ENCODE results near the gene EPYC. TPM values are rescaled to one million over a fixed set of nuclear protein-coding genes. Genes with fewer than 3 reads are reported as not detected.

Gene EPYC
- total RNA-seq, 1 donor, result not detected

DNA sequence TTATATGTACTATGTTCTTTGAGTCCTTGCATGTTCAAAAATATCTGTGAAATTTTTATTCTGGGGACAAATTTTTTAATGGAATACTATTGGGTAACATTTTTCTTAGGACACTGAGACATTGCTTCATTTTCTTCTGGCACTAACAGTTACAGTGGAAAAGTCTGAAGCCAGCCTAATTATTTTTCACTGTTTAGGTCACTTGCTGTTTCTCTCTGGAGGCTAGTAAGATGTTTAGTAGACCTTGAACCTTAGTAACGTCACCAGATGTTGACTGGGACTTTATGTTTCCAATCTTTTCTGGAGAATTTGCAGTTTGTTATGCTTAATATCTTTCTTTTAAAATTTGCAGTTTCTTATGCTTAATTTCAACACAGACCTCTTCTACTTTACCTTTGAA lies 12.3 kb upstream of the EPYC start:
- peak; percentile 78 for DNase-seq (ENCODE audit: low read depth)
- H3K4me3 ChIP-seq (ENCODE audit: low read depth, low read length), result no peak overlapping the region
- TF ChIP-seq, protein P1, sequence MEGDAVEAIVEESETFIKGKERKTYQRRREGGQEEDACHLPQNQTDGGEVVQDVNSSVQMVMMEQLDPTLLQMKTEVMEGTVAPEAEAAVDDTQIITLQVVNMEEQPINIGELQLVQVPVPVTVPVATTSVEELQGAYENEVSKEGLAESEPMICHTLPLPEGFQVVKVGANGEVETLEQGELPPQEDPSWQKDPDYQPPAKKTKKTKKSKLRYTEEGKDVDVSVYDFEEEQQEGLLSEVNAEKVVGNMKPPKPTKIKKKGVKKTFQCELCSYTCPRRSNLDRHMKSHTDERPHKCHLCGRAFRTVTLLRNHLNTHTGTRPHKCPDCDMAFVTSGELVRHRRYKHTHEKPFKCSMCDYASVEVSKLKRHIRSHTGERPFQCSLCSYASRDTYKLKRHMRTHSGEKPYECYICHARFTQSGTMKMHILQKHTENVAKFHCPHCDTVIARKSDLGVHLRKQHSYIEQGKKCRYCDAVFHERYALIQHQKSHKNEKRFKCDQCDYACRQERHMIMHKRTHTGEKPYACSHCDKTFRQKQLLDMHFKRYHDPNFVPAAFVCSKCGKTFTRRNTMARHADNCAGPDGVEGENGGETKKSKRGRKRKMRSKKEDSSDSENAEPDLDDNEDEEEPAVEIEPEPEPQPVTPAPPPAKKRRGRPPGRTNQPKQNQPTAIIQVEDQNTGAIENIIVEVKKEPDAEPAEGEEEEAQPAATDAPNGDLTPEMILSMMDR (IDR thresholded peaks at IDR 0.05; ENCODE audit: insufficient read depth, low read depth, low read length), result no peak

DNA sequence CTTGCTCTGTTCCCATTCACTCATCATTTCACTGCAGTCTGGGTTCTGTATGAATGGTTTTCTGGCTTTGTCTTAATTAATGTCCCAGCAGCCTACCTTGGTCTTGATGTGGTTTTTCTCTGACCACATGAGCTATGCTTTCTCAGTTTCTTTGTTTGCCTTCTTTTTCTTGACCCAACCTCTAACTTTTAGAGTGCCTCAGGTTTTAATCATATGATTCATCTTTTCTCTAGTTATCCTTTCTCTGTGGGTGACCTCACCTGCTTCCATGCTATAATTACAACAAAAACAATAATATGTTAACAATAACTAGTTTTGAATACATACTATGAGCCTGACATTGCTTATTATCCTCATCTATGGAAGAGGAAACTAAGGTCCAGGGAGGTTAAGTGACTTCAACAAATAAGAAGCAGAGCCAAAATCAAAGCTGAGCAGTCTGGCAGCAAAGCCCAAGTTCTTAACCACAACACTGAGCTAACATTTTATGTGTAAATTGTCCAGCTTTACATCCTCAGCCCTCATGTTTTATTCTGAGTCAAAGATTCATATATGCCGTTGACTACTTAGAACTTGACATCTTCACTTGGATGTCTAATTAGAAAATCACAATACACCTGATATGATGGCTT lies 4.7 kb upstream of the EPYC start:
- H3K4me3 ChIP-seq (ENCODE audit: low read depth, low read length), result no peak overlapping the region
- DNase-seq (ENCODE audit: low read depth), result peak; percentile 30
- TF ChIP-seq, protein P1 (IDR thresholded peaks at IDR 0.05; ENCODE audit: insufficient read depth, low read depth, low read length), result no peak

DNA sequence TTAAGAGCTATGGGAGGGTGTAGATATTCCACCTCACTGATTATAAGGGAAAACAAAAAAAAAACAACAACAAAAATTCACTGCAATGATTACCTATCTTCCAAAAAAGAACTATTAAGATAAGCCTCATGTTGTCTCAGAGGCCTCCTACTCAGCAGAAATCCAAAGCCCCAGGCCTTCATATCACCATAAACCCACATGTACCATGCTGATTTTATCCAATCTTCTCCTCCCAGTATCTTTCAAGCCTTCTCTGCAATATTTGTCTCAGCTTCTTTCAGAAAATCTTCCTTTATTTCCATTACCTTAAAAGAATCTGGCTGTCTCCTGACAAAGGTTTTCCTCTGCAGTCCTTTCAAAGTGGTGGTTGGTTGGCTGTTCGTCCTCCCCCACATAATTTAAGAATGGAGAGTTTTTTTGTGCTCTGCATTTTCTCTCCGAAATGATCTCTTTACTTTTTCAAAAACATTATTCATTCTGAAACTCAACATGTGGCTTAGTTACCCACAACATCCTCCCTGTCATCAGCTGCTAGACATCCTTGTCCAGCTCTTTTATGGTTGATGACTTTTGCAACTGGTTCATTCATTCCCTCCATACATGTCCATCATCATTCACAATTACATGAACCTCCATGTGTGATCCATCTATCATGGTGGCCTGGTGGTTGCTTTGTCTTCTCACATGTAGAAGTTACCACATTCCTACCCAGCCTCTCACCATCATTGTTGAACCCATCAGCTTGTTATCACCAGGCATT lies 2.9 kb upstream of the EPYC start:
- TF ChIP-seq, protein P1 (IDR thresholded peaks at IDR 0.05; ENCODE audit: insufficient read depth, low read depth, low read length), result no peak

DNA sequence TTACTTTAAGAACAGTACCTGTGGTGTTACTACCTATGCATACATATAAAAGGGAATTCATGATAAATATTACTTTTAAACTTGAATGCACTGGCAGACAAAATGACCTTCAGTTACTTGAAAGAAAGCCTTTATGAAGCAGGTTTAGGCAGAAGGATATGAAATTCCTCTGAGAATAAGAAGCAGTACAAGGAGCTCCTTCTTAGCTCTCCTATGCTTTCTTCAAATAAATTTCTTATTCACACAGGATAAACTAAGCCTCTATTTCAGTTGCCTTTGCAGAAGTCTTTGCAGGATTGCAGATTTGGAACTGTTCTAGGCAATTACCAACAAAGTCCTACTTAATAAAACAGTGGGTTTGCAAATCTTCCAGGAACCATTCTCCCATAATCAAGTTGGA lies 1.0 kb downstream of the EPYC start:
- TF ChIP-seq, protein P1 (IDR thresholded peaks at IDR 0.05; ENCODE audit: insufficient read depth, low read depth, low read length), result no peak
- H3K4me3 ChIP-seq (ENCODE audit: low read depth, low read length), result no peak overlapping the region
- no peak for DNase-seq (ENCODE audit: low read depth)

More for the DNA sequence above, 2.9 kb upstream of the EPYC start:
- no peak overlapping the region for H3K4me3 ChIP-seq (ENCODE audit: low read depth, low read length)
- no peak for DNase-seq (ENCODE audit: low read depth)

DNA sequence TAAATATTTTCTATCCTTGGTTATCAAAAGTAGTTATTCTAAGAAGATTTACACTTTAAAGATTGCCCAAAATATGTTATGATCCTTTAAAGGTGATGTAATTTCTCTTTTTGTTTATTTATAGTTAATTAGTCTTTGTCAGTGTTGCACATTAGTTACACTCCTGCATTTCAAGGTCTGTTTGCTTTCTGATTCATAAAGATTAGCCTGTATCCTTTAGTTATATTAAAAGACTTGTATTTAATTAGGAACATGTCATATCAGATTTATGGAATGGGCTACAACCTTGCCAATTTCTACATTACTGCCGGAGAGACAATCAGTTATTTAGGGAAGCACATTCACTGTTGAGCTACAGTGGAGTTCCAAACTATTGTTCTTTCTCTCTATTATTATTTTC lies 3.5 kb downstream of the EPYC start:
- DNase-seq (ENCODE audit: low read depth), result no peak
- no peak overlapping the region for H3K4me3 ChIP-seq (ENCODE audit: low read depth, low read length)
- TF ChIP-seq, protein P1 (IDR thresholded peaks at IDR 0.05; ENCODE audit: insufficient read depth, low read depth, low read length), result no peak

DNA sequence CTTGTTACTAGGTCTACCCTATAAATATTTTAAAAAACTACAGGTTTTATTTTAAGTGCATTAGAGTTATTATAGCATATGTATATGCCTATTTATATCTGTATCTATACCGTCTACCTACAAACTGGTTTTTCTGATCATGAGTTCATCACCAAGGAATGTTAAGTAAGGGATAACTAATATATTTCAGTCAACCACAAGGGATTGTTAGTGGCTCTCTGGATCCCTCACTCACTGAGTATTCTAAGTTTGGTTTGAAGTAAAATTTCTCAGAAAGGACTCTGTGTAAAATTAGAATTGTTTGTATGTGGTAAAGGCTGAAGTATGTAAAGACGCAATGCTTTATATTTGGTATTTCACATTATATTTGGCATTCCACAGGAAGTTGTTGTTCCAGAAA lies 4.8 kb downstream of the EPYC start:
- no peak overlapping the region for H3K4me3 ChIP-seq (ENCODE audit: low read depth, low read length)
- DNase-seq (ENCODE audit: low read depth), result peak; percentile 28
- TF ChIP-seq, protein P1 (IDR thresholded peaks at IDR 0.05; ENCODE audit: insufficient read depth, low read depth, low read length), result no peak

Measured in fibroblast of villous mesenchyme (primary cell).